ENCODE measurements around the gene ELAC2.

The ELAC2 gene

GRCh38 chr17:13014801-13015200 is 3.0 kb downstream of the ELAC2 start:
- no peak for DNase-seq

- no peak for DNase-seq
Measured at GRCh38 chr17:13010959-13011358, 6.9 kb downstream of the ELAC2 start.

GRCh38 chr17:13008461-13008860 is 9.4 kb downstream of the ELAC2 start:
- no peak for DNase-seq

GRCh38 chr17:13005530-13005929 is 12.3 kb downstream of the ELAC2 start:
- no peak for DNase-seq

- no peak for DNase-seq
Measured at GRCh38 chr17:13004336-13004735, 13.5 kb downstream of the ELAC2 start.

- no peak for DNase-seq
Measured at GRCh38 chr17:13003927-13004326, 13.9 kb downstream of the ELAC2 start.

- no peak for DNase-seq
Measured at GRCh38 chr17:13003454-13003851, 14.4 kb downstream of the ELAC2 start.

GRCh38 chr17:13002761-13003453 is 14.9 kb downstream of the ELAC2 start:
- DNase-seq: peak; percentile 3

GRCh38 chr17:13001991-13002615 is 15.7 kb downstream of the ELAC2 start:
- peak; percentile 45 for DNase-seq

GRCh38 chr17:13000561-13000960 is 17.3 kb downstream of the ELAC2 start:
- no peak for DNase-seq

GRCh38 chr17:12998874-12999273 is 19.0 kb downstream of the ELAC2 start:
- DNase-seq: no peak

GRCh38 chr17:12998461-12998860 is 19.4 kb downstream of the ELAC2 start:
- no peak for DNase-seq

GRCh38 chr17:12996941-12997340 is 20.9 kb downstream of the ELAC2 start:
- DNase-seq: no peak

- no peak for DNase-seq
Measured at GRCh38 chr17:12996357-12996756, 21.5 kb downstream of the ELAC2 start.

- no peak for DNase-seq
Measured at GRCh38 chr17:12995896-12996295, 21.9 kb downstream of the ELAC2 start.

- no peak for DNase-seq
Measured at GRCh38 chr17:12995106-12995895, 22.5 kb downstream of the ELAC2 start.

- DNase-seq: no peak
Measured at GRCh38 chr17:12994341-12995074, 23.3 kb downstream of the ELAC2 start.

GRCh38 chr17:12993631-12994030 is 24.2 kb downstream of the ELAC2 start:
- no peak for DNase-seq

- no peak for DNase-seq
Measured at GRCh38 chr17:12992676-12993075, 25.2 kb downstream of the ELAC2 start.

GRCh38 chr17:12990926-12991325 is 26.9 kb downstream of the ELAC2 start:
- no peak for DNase-seq

GRCh38 chr17:12990041-12990808 is 27.6 kb downstream of the ELAC2 start:
- no peak for DNase-seq

- DNase-seq: no peak
Measured at GRCh38 chr17:12987120-12987519, 30.7 kb downstream of the ELAC2 start.

Measured in NCI-H1092 treated with DMSO at 0.1 percent for 48 hours (cell line).